SK-N-SH (cell line): Measurements from ENCODE around the gene ASTE1. TPM values are rescaled to one million over a fixed set of nuclear protein-coding genes. Genes with fewer than 3 reads are reported as not detected.

Source experiments
- CTCF ChIA-PET: fragments of 300-600, 350-600 bp; formaldehyde crosslinking; extraction: SDS; loops from one replicate; lab custom pipeline; 2021; lab: Yijun Ruan, JAX
- POLR2A ChIA-PET: fragments of 350-600 bp; sonication (Branson Sonifier 250); formaldehyde crosslinking; extraction: SDS; loops from one replicate; lab custom pipeline; 2020; ENCODE audit warnings: antibody characterized with exemption, inconsistent platforms; lab: Yijun Ruan, JAX
- DNase-seq: peaks from one replicate; pipeline ENCODE4 v3.0.0; 2012
- H2AFZ ChIP-seq: fragments of 200-600 bp; sonication (generic); 2 replicates; pipeline ENCODE4 v1.8.1; 2016; ENCODE audit warnings: antibody characterized with exemption, mild to moderate bottlenecking, low read depth
- H3F3A ChIP-seq: fragments of 200-600 bp; sonication (generic); replicated peaks from 2 replicates; pipeline ENCODE3; 2016; ENCODE audit warnings: antibody characterized with exemption, mild to moderate bottlenecking; ENCODE audit not compliant: insufficient read depth
- H3K27ac ChIP-seq, 2 experiments: fragments of 200-500 bp in 1 of 2; fragments of 200-600 bp in 1 of 2; sonication (Bioruptor generic) in 1 of 2; sonication (generic), shearing (Covaris generic) in 1 of 2; 2 replicates each; pipeline versions ENCODE4 v1.5.1 to v1.6.1; 2014 to 2016; ENCODE audit warnings: low read depth in 2 of 2, inconsistent platforms in 1 of 2, low read length in 1 of 2, mild to moderate bottlenecking in 1 of 2, mixed read lengths in 1 of 2
- H3K27me3 ChIP-seq: fragments of 200-600 bp; sonication (generic), shearing (Covaris generic); 2 replicates; pipeline ENCODE4 v1.6.1; 2016; ENCODE audit warnings: mixed run types; ENCODE audit not compliant: insufficient read depth
- H3K36me3 ChIP-seq, 2 experiments: fragments of 200-500 bp in 1 of 2; fragments of 200-600 bp in 1 of 2; sonication (Bioruptor generic) in 1 of 2; sonication (generic) in 1 of 2; replicated peaks in 1 of 2; 2 replicates each; pipeline versions ENCODE3 to v1.5.1; 2014 to 2016; ENCODE audit warnings: low read length in 1 of 2, mild to moderate bottlenecking in 1 of 2; ENCODE audit not compliant: insufficient read depth in 2 of 2, control insufficient read depth in 1 of 2
- H3K4me1 ChIP-seq, 2 experiments: fragments of 200-500 bp in 1 of 2; fragments of 200-600 bp in 1 of 2; sonication (Bioruptor generic) in 1 of 2; sonication (generic), shearing (Covaris generic) in 1 of 2; 2 replicates each; pipeline versions ENCODE4 v1.5.1 to v1.6.1; 2014 to 2016; ENCODE audit warnings: low read depth in 1 of 2, low read length in 1 of 2, mixed run types in 1 of 2; ENCODE audit not compliant: insufficient read depth in 2 of 2, control insufficient read depth in 1 of 2
- H3K4me2 ChIP-seq: fragments of 200-600 bp; sonication (generic), shearing (Covaris generic); 2 replicates; pipeline ENCODE4 v1.6.1; 2017; ENCODE audit warnings: mixed run types
- H3K4me3 ChIP-seq, 2 experiments: fragments of 200-500 bp in 1 of 2; fragments of 200-600 bp in 1 of 2; sonication (Bioruptor generic) in 1 of 2; sonication (generic), shearing (Covaris generic) in 1 of 2; 2 replicates each; pipeline versions ENCODE4 v1.5.1 to v1.8.1; 2014 to 2016; ENCODE audit warnings: low read depth in 2 of 2, inconsistent platforms in 1 of 2, low read length in 1 of 2, mild to moderate bottlenecking in 1 of 2, mixed read lengths in 1 of 2, moderate library complexity in 1 of 2
- H3K79me2 ChIP-seq: fragments of 200-600 bp; sonication (generic); 2 replicates; pipeline ENCODE4 v1.8.1; 2017; ENCODE audit warnings: mild to moderate bottlenecking; ENCODE audit not compliant: insufficient read depth
- H3K9ac ChIP-seq: fragments of 200-600 bp; sonication (generic); 2 replicates; pipeline ENCODE4 v1.6.1; 2017; ENCODE audit warnings: mixed run types
- H3K9me2 ChIP-seq: fragments of 200-600 bp; sonication (generic); 2 replicates; pipeline ENCODE4 v1.6.1; 2017; ENCODE audit warnings: mixed run types
- H3K9me3 ChIP-seq: fragments of 200-600 bp; sonication (generic); 2 replicates; pipeline ENCODE4 v1.6.1; 2017; ENCODE audit warnings: mixed run types, mild to moderate bottlenecking, moderate library complexity
- H4K20me1 ChIP-seq: fragments of 200-600 bp; sonication (generic); 2 replicates; pipeline ENCODE4 v1.6.1; 2017; ENCODE audit warnings: mild to moderate bottlenecking, mixed run types; ENCODE audit not compliant: insufficient read depth
- CTCF ChIP-seq: fragments of 200-600 bp; sonication (generic); IDR thresholded peaks from 2 replicates; pipeline ENCODE4 v1.6.1; 2017; ENCODE audit warnings: antibody characterized with exemption, mild to moderate bottlenecking, moderate library complexity
- EP300 ChIP-seq, 2 experiments: IDR thresholded peaks; 2 replicates each; pipeline versions ENCODE4 v1.4.0 to v1.6.1; 2012; ENCODE audit warnings: borderline replicate concordance in 1 of 2, low read depth in 1 of 2, low read length in 1 of 2
- FOSL2 ChIP-seq: IDR thresholded peaks from 2 replicates; pipeline ENCODE4 v1.4.0; 2012; ENCODE audit warnings: low read depth, mild to moderate bottlenecking, moderate library complexity, borderline replicate concordance
- FOXJ3 ChIP-seq: sonication (generic); formaldehyde crosslinking; IDR thresholded peaks from 2 replicates; pipeline ENCODE4 v1.5.1; 2020; ENCODE audit warnings: mild to moderate bottlenecking, missing genetic modification reagents
- FOXM1 ChIP-seq: IDR thresholded peaks from 2 replicates; pipeline ENCODE4 v1.4.0; 2012; ENCODE audit warnings: low read depth, mild to moderate bottlenecking
- IRF3 ChIP-seq: fragments of 150-350 bp; IDR thresholded peaks from 2 replicates; pipeline ENCODE4 v1.6.1; 2016; ENCODE audit warnings: mild to moderate bottlenecking, low read depth, low read length
- JUND ChIP-seq: IDR thresholded peaks from 2 replicates; pipeline ENCODE4 v1.4.0; 2012
- MEF2A ChIP-seq: IDR thresholded peaks from 2 replicates; pipeline ENCODE4 v1.4.0; 2012; ENCODE audit warnings: low read depth, borderline replicate concordance
- MXI1 ChIP-seq: IDR thresholded peaks from 2 replicates; pipeline ENCODE4 v1.6.1; 2012; ENCODE audit warnings: mild to moderate bottlenecking, low read depth, low read length, improper control_type of control experiment
- NRF1 ChIP-seq: IDR thresholded peaks from 2 replicates; pipeline ENCODE4 v1.6.1; 2012; ENCODE audit warnings: low read depth, mild to moderate bottlenecking, low read length
- PBX3 ChIP-seq: IDR thresholded peaks from 2 replicates; pipeline ENCODE4; 2012
- RCOR1 ChIP-seq: fragments of 150-350 bp; IDR thresholded peaks from 2 replicates; pipeline ENCODE4 v1.6.1; 2017; ENCODE audit warnings: antibody characterized with exemption, low read length
- REST ChIP-seq: IDR thresholded peaks from 2 replicates; pipeline ENCODE4 v1.6.1; 2012; ENCODE audit warnings: mild to moderate bottlenecking, low read depth, low read length, moderate library complexity
- RXRA ChIP-seq: IDR thresholded peaks from 2 replicates; pipeline ENCODE4 v1.4.0; 2012; ENCODE audit warnings: low read depth, mild to moderate bottlenecking, borderline replicate concordance
- SMC3 ChIP-seq: IDR thresholded peaks from 2 replicates; pipeline ENCODE4 v1.6.1; 2012; ENCODE audit warnings: low read depth, low read length, improper control_type of control experiment
- TAF1 ChIP-seq: IDR thresholded peaks from 2 replicates; pipeline ENCODE4 v1.6.1; 2012; ENCODE audit warnings: low read depth, mild to moderate bottlenecking, low read length, moderate library complexity, borderline replicate concordance
- TEAD4 ChIP-seq: IDR thresholded peaks from 2 replicates; pipeline ENCODE4 v1.4.0; 2012; ENCODE audit warnings: mild to moderate bottlenecking, borderline replicate concordance; ENCODE audit not compliant: insufficient read depth
- YY1 ChIP-seq: IDR thresholded peaks from 2 replicates; pipeline ENCODE4 v1.4.0; 2012; ENCODE audit warnings: low read depth, mild to moderate bottlenecking
- WGBS: methylation state at CpG from one replicate; pipeline ENCODE4 v1.1.6; 2017; ENCODE audit warnings: low lambda C conversion rate; 5-methylcytosine and 5-hydroxymethylcytosine counted together
- polyA plus RNA-seq, 3 experiments: library from polyadenylated mRNA; depleted of rRNA; stranded (reverse); fragments of >200 nt; gene quantifications; 2 replicates each; pipeline ENCODE4 v1.2.3, GENCODE V29; 2012

ASTE1 gene
- polyA plus RNA-seq, 1 of the 3 experiments (the other 2 are of a cell fraction): 3.5 TPM

GRCh38 chr3:131028844-131029243 lies 2.2 kb upstream of the ASTE1 start:
- no peak overlapping the region for H3K27ac ChIP-seq
- DNase-seq: no peak
- WGBS: 94% methylated on average over 3 of the region's 3 CpGs
- peaks cover 11% of the 10 kb centered on the region for H3K79me2 ChIP-seq
- no peak overlapping the region for H3K4me3 ChIP-seq
- H3K9me3 ChIP-seq: no peaks in the 10 kb centered on the region
- H2AFZ ChIP-seq: no peak overlapping the region
- POLR2A ChIA-PET: no interaction called here
- H3K4me2 ChIP-seq: no peak overlapping the region
- no peak for TF ChIP-seq IRF3
- TF ChIP-seq TEAD4: no peak
- no peak for TF ChIP-seq TAF1
- TF ChIP-seq NRF1: no peak
- no peak for TF ChIP-seq RXRA
- TF ChIP-seq CTCF: no peak
- TF ChIP-seq FOXM1: no peak
- TF ChIP-seq SMC3: no peak
- TF ChIP-seq PBX3: no peak
- H4K20me1 ChIP-seq: no peaks in the 10 kb centered on the region
- CTCF ChIA-PET: interaction anchor here (1.6 kb wide), 1 partner anchor 12 kb away, joined by 3 read pairs; no protein-coding TSS in a partner anchor
- peaks cover 0 to 8% of the 10 kb centered on the region in 2 experiments; a peak in 2 of 4 replicates for H3K4me1 ChIP-seq
- no peaks in the 10 kb centered on the region for H3K9me2 ChIP-seq
- peaks cover 6 to 17% of the 10 kb centered on the region in 2 experiments for H3K36me3 ChIP-seq
- peaks cover 7% of the 10 kb centered on the region for H3F3A ChIP-seq
- no peak overlapping the region for H3K9ac ChIP-seq
- no peaks in the 10 kb centered on the region for H3K27me3 ChIP-seq

GRCh38 chr3:131025539-131025938 lies 1.1 kb downstream of the ASTE1 start:
- POLR2A ChIA-PET: interaction anchor here (2.1 kb wide), 1 partner anchor 98 kb away, joined by 5 read pairs; no protein-coding TSS in a partner anchor
- Histone ChIP-seq H3K79me2 (peaks cover 11% of the 10 kb centered on the region), H2AFZ (0 out of 2 replicates have a peak overlapping the region, but pooled peaks have one; percentile 29), H3K9me2 (no peaks in the 10 kb centered on the region), H3K27me3 (no peaks in the 10 kb centered on the region), H3K9ac (0 out of 2 replicates have a peak overlapping the region, but pooled peaks have one; percentile 90), H3K36me3 (peaks cover 9 to 34% of the 10 kb centered on the region in 2 experiments), H3K4me3 (peak overlapping the region; percentile 85), H3F3A (no peaks in the 10 kb centered on the region), H3K4me1 (peaks cover 0 to 8% of the 10 kb centered on the region in 2 experiments; a peak in 2 of 4 replicates), H4K20me1 (no peaks in the 10 kb centered on the region), H3K4me2 (peak overlapping the region; percentile 90), H3K27ac (no peak overlapping the region), H3K9me3 (no peaks in the 10 kb centered on the region)
- WGBS: 92% methylated on average over 1 of the region's 1 CpG
- CTCF ChIA-PET: interaction anchor here (1.0 to 1.5 kb wide), 3 partner anchors 10 to 1013 kb away, joined by 3 to 5 read pairs (median 3); partner anchors contain the start of gene ATP2C1
- DNase-seq: no peak
- no peak for TF ChIP-seq RCOR1
- TF ChIP-seq FOXJ3 (CRISPR knock-in tag): no peak
- no peak for TF ChIP-seq FOXM1
- TF ChIP-seq YY1: no peak
- TF ChIP-seq MXI1: no peak
- no peak for TF ChIP-seq MEF2A
- TF ChIP-seq JUND: no peak
- no peak for TF ChIP-seq PBX3
- no peak for TF ChIP-seq REST
- no peak for TF ChIP-seq SMC3
- TF ChIP-seq EP300 (IDR thresholded peaks at IDR 0.05; ENCODE audit: borderline replicate concordance in 1 of 2, low read depth in 1 of 2, low read length in 1 of 2): no peak
- TF ChIP-seq FOSL2: no peak
